ENCODE results near the gene CCNE1.

Gene CCNE1

DNA sequence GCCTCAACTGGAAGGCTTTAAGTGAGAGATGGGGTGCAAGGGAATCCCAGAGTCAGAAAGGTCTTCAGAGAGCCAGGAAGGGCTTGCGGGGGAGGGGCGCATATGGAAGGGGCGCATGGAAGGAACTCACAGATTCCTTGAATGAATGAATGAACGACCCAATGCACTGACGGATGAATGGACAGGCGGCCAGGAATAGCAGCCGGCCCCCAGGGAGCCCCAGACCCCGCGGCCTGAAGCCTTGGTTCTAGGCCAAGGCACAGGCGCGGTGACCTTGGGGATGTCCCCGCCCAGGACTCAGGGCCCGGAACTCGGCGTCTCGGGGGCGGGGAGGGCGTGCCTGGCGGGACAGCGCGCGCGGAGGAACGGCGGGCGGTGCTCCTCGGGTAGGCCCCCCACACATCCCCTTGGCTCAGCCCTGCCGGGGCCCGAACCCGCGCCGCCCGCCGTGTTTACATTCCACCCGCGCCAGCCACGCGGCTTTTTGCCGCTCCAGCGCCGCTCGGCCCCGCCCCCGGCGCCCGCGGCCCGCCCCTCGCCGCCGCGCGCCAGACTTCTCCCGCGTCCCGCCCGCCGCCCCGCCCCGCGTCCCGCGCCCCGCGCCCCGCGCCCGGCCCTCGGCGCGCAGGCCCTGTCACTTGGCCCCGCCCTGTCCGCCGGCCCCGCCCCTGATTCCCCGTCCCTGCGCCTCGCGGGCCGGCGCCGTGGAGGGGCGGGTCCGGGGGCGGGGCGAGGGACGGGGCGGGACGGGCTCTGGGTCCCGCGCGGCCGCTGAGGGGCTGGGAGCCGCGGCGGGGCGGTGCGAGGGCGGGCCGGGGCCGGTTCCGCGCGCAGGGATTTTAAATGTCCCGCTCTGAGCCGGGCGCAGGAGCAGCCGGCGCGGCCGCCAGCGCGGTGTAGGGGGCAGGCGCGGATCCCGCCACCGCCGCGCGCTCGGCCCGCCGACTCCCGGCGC lies at the start of gene CCNE1:
Gene CCNE1, plus strand, starts transcription at position 867 of the 955 bp plus-strand sequence. CDS start 565 bp downstream, outside the sequence.
- DNase-seq, result peak; percentile 47

- DNase-seq, result no peak
Measured at GRCh38 chr19:29763196-29763595, 48.6 kb upstream of the CCNE1 start.

GRCh38 chr19:29764361-29764760 lies 47.4 kb upstream of the CCNE1 start:
- no peak for DNase-seq

GRCh38 chr19:29766100-29766499 lies 45.7 kb upstream of the CCNE1 start:
- DNase-seq, result no peak

GRCh38 chr19:29767039-29767735 lies 44.6 kb upstream of the CCNE1 start:
- DNase-seq, result no peak

DNA sequence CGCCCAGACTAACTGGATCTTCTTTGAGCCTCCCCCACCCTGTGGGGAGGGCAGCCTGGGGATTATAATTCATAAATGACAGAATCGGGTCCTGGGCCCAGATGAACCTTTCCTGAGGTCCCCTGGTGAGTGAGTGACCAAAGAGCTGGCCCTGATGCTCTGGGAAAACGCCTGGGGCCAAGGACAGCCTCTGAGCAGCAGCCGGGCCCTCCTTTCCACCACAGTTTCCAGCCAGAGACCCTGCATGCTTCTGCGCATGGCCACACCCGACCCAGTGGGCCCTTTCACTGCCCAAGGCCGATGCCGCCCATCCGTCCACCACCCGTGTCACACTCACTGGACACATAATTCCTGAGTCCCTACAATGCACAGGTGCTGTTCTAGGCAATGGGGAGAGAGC lies 43.6 kb upstream of the CCNE1 start:
- no peak for DNase-seq

DNA sequence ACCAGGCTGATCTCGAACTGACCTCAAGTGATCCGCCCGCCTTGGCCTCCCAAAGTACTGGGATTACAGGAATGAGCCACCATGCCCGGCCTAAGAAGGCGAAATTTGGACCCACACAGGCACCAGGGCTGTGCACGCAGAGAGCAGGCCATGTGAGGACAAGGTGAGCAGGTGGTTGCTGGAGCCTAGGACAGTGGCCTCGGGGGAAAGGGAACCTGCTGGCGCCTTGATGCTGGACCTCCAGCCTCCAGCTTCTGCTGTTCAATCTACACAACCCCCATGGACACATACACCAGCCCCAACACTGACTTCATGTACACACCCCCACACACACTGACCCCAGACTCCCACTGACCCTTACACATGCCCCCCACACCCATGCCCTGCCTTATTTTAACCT lies 41.8 kb upstream of the CCNE1 start:
- no peak for DNase-seq

DNA sequence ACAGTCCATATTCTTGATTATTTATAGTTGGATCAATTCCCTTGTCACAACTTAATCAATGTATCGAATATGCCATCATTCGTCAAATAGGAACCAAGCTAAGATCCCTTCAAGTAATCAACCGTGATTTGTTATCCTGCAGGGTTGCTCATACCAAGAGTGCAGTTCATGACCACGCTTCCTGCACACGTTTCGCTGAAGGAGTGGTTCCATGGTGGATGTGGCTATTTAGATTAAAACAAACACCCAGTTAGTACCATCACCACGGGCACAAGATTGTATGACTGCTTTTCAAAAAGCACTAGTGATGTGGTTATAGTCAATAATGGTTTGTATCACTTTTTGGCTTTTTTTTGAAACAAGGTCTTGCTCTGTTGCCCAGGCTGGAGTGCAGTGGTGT lies 41.1 kb upstream of the CCNE1 start:
- no peak for DNase-seq

- DNase-seq, result no peak
Measured at GRCh38 chr19:29771708-29772414, 39.9 kb upstream of the CCNE1 start.

DNA sequence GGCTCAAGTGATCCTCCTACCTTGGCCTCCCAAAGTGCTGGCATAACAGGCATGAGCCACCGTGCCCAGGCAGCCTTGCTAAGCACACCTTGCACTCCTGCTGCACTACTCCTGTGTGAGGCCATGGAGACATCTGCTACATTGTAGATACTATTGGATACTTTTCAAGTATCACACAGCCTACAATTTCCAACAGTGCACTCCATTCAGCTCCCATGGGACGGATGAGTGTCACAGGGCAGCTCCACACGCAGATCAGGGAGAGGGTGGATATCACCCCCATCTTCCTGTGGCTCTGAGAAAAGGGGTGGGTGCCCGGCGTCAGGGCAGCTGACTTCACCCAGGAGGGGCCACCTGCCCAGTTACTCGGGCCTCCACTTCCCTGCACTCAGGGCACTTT lies 39.1 kb upstream of the CCNE1 start:
- DNase-seq, result no peak

DNA sequence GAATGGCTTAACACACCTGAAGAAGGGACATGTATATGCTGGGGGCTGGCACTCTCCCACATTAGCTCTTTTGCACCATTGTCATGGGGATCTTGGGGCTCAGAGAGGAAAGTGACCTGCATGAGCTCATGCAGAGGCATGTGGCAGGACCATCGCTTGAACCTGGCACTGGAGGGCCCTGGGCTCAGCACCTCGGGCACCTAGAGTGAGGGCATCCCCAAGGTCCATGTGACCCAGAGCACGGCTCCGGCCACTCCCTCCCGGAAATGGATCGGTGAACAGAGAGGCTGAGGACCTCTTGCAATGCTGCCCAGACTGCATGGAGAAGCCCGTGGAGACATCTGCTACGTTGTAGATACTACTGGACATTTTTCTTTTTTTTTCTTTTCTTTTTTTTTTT lies 38.6 kb upstream of the CCNE1 start:
- DNase-seq, result no peak

GRCh38 chr19:29774126-29774525 lies 37.7 kb upstream of the CCNE1 start:
- DNase-seq, result no peak

DNA sequence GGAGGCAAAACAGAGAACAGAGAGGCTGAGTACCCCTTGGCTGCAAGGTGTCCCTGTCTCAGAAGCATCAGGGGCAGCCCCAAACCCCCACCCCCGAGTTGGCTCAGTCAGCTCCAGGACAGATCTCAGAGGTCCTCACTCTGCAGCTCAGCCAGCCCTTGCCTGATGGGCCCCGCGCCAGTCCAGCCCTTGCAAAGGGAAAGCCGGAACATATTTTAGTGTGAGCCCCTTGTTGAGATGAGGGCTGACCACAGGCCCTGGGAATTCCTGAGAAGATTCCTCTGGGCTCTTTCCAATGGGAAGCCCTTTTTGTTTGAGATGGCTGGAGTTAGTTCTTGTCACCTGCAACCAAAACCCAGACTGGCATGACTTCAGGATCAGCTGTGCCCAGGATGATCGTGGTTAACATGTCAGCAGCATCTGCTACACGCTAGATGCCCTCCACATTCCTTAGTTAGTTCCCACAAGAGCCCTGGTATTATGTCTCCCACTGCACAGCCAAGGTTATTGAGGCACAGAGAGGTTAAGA lies 33.9 kb upstream of the CCNE1 start:
- no peak for DNase-seq

- DNase-seq, result no peak
Measured at GRCh38 chr19:29779921-29780320, 31.9 kb upstream of the CCNE1 start.

DNA sequence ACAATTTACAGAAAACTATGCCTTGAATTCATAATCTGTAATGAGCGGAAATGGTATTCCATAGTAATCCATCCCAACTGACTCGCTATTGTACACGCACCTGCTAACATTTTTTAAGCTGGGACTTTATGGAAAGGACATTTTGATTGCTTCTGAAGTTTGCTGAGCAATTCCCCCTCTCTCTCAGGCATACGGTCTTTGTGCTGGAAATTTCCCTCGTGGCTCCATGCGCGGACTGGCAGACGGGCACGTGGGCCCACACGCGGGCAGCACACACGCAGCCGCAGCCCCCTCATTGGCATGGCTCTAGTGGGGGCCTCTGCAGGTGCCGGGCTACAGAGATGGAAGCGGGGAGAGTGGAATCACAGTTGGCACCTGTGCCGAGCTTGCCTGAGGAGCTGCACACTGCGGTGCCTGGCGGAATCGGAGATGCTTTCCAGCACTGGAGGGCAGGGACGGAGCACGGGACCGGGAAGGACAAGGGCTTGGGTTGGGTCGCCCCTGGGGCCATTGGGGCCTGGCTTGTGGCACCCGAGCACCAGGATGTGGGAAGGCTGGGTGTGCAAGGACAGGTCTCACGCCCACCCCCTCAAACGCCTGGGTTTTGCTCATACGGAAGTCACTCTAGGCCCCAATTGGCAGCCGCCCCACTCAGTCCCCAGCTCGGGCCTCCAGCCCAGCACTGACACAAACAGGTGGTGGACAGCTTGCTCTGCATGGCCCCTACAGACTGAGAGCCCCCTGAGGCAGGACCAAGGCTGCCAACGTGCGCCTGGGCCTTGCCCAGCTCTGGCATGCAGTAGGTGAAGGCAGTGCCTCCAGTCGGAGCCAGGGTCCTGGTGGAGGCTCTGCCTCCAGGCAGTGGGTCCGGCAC lies 30.2 kb upstream of the CCNE1 start:
- no peak for DNase-seq

DNA sequence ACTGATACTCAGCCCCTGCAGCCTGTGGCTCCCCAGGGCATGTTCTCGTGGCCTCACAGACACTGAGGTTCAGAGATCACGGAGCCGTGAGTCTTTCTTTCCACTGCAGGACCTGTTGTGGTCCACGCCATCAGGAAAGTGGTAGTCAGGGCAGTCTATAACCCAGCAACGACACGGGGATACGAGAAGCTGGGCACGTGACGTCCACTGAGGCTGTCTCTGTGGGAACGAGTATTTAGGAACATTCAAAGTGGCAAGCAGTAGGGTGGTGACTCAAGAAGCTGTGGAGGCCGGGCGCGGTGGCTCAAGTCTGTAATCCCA lies 29.6 kb upstream of the CCNE1 start:
- no peak for DNase-seq

GRCh38 chr19:29783627-29784190 lies 28.1 kb upstream of the CCNE1 start:
- DNase-seq, result no peak

DNA sequence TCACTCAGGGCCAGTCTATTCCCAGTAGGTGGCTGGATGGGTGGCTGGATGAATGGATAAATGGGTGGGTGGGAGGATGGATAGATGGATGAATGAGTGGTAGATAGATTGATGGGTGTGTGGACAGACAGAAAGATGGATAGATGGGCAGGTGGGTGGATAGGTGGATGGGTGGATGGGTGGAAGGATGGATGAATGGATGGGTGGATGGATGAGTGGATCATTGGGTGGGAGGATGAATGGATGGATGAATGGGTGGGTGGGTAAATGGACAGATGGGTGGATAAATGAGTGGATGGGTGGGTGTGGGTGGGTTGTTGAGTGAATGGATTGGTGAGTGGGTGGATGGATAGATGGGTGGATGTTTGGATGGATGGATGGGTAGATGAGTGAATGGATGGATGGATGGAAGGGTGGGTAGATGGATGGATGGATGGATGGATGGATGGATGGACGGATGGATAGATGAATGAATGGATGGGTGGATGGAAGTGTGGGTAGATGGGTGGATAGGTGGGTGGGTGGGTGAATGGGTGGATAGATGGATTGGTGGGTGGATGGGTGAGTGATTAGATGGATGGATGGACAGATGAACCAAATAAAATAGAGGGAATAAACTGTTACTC lies 27.1 kb upstream of the CCNE1 start:
- DNase-seq, result no peak

- no peak for DNase-seq
Measured at GRCh38 chr19:29785360-29785759, 26.4 kb upstream of the CCNE1 start.

DNA sequence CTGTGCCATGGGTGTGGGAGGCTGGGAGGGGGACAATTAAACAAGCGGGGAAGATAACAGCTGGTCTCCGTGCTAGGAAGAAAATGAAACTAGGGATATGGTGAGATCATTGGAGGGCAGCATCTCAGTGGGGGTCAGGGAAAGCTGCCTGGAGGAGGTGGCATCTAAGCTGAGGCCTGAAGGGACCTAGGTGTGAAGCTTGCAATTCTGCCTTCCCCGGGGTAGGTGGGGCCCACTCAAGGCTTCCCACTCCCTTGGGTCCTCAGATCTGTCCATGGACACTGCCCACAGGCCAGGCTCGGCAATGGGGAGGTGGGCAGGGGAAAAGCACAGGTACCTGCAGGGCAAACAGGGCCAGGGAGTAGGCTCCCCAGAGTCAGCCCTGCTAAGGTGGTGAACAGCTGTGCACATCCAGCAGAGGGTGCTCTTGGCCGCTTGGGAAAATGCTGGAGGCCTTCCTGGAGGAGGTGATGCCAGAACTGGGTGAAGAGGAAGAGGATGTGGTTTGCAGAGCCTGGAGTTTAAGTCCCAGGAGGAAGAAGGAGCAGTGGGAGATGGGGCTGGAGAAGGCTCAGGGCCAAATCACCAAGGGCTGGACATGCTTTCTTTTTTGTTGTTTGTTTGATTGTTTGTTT lies 25.7 kb upstream of the CCNE1 start:
- no peak for DNase-seq

- DNase-seq, result no peak
Measured at GRCh38 chr19:29787281-29787680, 24.5 kb upstream of the CCNE1 start.

Measured in KG1 (cell line).